Ecto neural progenitor cell (in vitro differentiated cells): ENCODE results near the gene NTM.

ENCODE experiments used
- DNase-seq: peaks from one replicate; pipeline ENCODE4 v3.0.0-alpha.2; 2018; ENCODE audit warnings: low spot score

NTM gene

GRCh38 chr11:131964698-131965483 lies 594.5 kb downstream of the NTM start:
- no peak for DNase-seq

- no peak for DNase-seq
Measured at GRCh38 chr11:131965504-131965903, 595.1 kb downstream of the NTM start.

GRCh38 chr11:131966667-131967066 lies 596.3 kb downstream of the NTM start:
- no peak for DNase-seq

- no peak for DNase-seq
Measured at GRCh38 chr11:131969261-131969660, 598.8 kb downstream of the NTM start.

DNA sequence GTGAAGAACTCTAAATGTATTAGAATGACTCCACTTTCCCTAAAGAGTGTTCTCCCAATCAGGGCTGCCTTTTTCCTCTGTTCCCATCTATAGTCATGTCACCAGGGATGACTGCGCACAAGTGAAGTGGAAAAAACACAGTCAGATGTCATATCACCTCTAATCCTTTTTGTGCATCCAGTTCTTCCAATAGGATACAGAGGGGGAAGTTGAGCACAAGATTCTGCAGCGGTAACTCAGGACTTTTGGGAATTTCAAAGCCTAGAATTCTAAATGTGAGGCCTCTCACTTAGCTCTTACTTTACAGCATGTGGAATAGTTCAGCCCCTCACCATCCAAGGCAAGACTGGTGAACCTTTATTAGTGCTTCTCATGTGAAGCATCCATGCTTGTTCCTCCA lies 602.6 kb downstream of the NTM start:
- no peak for DNase-seq

DNA sequence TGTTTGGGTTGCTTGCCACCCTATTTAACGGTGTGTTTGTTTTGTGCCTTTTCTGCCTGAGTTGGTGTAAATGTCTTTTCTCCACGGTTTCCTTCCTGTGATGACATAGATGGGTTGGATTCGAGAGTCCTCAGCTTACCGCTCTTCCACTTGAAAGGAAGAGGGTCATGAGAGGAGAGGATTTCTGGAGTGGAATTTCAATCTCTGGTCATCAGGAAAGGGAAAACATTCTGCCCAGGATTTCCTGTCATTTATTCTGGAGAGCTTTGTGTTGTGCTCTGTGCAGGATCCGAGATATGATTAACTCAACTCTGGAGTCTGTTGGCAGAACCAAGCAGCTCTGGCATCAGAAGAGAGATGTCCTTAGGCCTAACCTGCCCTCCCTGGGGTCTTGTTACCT lies 605.2 kb downstream of the NTM start:
- DNase-seq: no peak

- no peak for DNase-seq
Measured at GRCh38 chr11:131976021-131976420, 605.6 kb downstream of the NTM start.

DNA sequence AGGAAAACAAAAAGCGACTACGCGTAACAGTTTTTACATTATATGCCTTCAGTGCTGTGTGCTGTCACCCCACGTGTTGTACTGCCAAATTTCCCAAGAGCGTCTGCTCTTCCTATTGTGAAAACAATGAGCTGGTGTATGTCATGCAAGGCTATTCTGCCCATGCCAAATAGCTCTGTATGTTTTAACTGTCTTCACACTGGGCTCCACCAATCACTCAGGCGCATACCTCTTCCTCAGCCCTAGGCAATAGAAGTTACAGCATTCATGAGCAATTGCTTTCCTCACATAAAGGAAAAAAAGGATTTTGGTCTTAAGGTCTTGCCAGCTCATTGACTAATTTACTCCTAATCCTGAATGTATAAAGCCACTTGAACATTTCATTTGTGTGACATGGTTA lies 606.8 kb downstream of the NTM start:
- no peak for DNase-seq

- no peak for DNase-seq
Measured at GRCh38 chr11:131977854-131978253, 607.4 kb downstream of the NTM start.

DNA sequence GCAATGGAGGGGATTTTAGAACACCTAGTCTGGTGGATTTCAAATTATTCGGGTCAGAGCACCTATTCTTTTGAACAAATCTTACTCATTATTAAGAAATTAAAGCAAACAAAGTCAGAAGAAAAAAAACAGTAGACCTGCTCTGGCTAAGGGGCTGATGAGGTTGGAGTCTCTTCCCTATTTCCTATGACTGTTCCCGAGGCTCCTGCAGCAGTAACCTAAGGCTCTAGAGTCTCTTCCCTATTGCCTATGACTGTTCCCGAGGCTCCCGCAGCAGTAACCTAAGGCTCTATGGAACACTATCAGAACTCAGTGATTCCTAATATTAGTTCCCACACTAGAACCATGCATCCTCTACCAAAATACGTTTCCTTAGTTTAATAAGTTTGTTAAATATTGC lies 607.9 kb downstream of the NTM start:
- DNase-seq: no peak

DNA sequence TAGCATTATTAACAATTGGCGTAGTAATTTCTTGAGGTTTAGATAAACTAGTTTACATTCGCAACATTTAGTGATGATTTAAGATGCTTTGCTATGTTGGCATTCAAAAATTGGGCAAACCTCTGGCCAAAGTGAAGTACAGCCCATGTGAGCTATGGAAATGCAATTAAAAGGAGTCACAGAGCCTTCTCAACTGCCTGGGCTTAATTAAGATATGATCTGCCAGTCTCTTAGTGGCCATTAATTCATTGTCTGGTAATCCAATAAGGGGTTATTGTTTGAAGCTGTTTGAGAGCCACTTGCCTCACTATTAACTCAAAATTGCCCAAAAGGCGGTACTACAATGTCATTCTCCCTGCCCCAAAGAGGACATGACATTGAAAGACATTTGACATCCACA lies 608.9 kb downstream of the NTM start:
- no peak for DNase-seq

DNA sequence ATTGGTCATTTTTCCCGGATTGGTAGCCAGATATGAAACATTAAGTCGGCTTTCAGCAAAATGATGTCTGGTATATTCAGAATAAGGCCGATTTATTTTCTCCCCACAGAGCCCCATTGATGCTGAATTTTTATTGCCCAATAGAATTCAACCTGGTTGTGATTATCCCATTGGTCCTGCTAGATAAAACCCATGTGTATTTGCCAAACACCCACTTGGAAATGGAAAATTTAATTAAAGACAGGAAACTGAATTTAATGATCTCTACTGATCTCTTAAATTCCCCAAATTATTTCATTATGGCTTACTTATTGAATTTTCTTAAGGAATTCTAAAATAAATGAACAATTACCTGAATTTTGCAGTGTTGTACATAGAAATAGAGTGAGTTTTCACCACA lies 609.8 kb downstream of the NTM start:
- DNase-seq: no peak

- DNase-seq: no peak
Measured at GRCh38 chr11:131980888-131981668, 610.7 kb downstream of the NTM start.

- no peak for DNase-seq
Measured at GRCh38 chr11:131982154-131982553, 611.7 kb downstream of the NTM start.

GRCh38 chr11:131985846-131986301 lies 615.5 kb downstream of the NTM start:
- DNase-seq: no peak

DNA sequence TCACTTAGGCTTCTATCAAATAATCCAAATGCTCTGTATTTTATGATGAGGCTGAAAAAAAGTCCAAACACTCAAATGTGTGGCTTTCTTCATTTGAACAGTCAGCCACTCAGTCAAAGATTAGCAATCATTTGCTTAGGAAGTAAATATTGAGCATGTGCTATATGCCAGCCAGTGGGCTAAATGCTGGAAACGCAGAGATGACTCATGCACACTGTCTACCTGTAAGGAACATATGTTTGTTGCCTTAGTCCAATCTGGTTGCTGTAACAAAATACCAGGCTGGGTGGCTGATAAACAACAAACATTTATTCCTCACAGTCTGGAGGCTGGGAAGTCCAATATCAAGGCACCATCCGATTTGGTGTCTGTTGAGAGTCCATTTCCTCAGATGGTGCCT lies 617.3 kb downstream of the NTM start:
- no peak for DNase-seq

GRCh38 chr11:131991606-131992005 lies 621.2 kb downstream of the NTM start:
- no peak for DNase-seq

GRCh38 chr11:131993246-131993645 lies 622.8 kb downstream of the NTM start:
- no peak for DNase-seq

- no peak for DNase-seq
Measured at GRCh38 chr11:131998020-131998419, 627.6 kb downstream of the NTM start.

GRCh38 chr11:131999084-131999483 lies 628.7 kb downstream of the NTM start:
- no peak for DNase-seq

GRCh38 chr11:131999955-132000354 lies 629.5 kb downstream of the NTM start:
- DNase-seq: no peak

DNA sequence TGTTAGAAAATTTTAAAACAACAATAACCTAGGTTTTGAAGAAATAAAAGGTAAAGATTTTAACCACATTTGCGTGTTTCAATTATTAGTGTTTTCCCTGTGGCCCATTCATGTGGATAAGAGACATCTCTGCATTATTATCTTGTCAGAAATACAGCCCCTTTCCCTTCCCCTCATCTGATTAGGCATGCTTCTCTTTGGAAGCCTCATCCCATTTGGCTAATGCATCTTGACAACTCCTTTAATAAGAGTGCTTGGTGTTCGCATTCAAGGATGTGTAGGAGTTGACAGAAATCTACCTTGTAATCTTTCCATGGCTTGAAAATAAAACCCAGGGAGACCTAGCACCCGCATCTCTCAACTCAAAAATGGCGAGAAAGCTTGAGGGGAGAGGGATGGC lies 635.5 kb downstream of the NTM start:
- DNase-seq: no peak

DNA sequence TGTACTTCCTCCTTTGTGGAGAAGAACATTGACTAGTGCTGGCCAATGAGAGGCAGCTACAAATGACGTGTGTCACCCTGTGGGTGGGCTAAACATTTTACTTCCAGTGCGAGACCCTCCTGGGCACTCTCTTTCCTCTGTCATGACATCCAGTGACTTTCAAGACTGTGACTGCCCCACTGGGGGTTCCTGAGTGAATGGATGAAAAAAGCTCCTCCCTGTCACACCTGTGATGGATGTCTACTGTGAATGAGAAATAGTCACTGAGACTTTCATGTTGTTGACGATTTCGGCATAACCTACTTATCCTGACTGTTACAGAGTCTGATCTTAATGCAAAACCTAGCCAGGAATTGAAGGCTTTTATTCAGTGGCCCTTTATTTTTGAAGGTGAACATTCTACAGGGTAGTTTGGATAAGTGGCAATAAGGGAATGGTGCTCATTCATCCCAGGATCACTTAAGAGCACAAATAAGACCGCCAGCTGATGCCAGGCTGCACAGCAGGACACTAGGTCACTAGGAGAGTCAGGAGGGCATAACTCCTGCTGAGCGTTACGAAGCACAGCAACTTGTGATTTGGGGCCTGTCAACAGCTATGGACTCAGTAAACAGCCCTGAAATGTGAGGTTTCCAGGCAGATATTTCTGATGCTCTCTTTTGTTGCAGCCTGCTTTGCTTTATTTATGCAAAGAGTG lies 636.6 kb downstream of the NTM start:
- no peak for DNase-seq
